HG02970 (cell line): ENCODE results near the gene TTC32.
"Not testable (repeated sequence)": the region's sequence is repeated elsewhere in the genome, so short reads cannot be mapped to it uniquely, and the experiment has no call there.

Experiments
- ATAC-seq: cut with Tn5 transposase; IDR thresholded peaks from one replicate; pipeline ENCODE4 v1.9.1; 2021; ENCODE audit warnings: mild to moderate bottlenecking, moderate library complexity, moderate number of reproducible peaks; ENCODE audit not compliant: unreplicated experiment, low FRiP score

The TTC32 gene

GRCh38 chr2:19899985-19900930 lies 1.5 kb downstream of the TTC32 start:
- no peak for ATAC-seq

GRCh38 chr2:19898592-19899329 lies 3.0 kb downstream of the TTC32 start:
- ATAC-seq = no peak

GRCh38 chr2:19897623-19898245 lies 4.0 kb downstream of the TTC32 start:
- ATAC-seq = no peak

- no peak for ATAC-seq
These were observed 6.2 kb downstream of the TTC32 start for GRCh38 chr2:19895535-19895934.

GRCh38 chr2:19894134-19894792 lies 7.5 kb downstream of the TTC32 start:
- ATAC-seq = no peak

- ATAC-seq = no peak
These were observed 8.2 kb downstream of the TTC32 start for GRCh38 chr2:19893520-19894133.

GRCh38 chr2:19891971-19892370 lies 9.8 kb downstream of the TTC32 start:
- ATAC-seq = not testable (repeated sequence)

GRCh38 chr2:19890104-19890503 lies 11.7 kb downstream of the TTC32 start:
- ATAC-seq = no peak

- ATAC-seq = no peak
These were observed 13.0 kb downstream of the TTC32 start for GRCh38 chr2:19888831-19889230.

GRCh38 chr2:19887510-19887909 lies 14.3 kb downstream of the TTC32 start:
- no peak for ATAC-seq

- ATAC-seq = no peak
These were observed 15.5 kb downstream of the TTC32 start for GRCh38 chr2:19886261-19886660.

- no peak for ATAC-seq
These were observed 16.0 kb downstream of the TTC32 start for GRCh38 chr2:19885791-19886190.

GRCh38 chr2:19883971-19884720 lies 17.6 kb downstream of the TTC32 start:
- no peak for ATAC-seq

- no peak for ATAC-seq
These were observed 18.3 kb downstream of the TTC32 start for GRCh38 chr2:19883486-19883885.

GRCh38 chr2:19882286-19882685 lies 19.5 kb downstream of the TTC32 start:
- no peak for ATAC-seq

GRCh38 chr2:19881908-19882265 lies 19.9 kb downstream of the TTC32 start:
- no peak for ATAC-seq

- no peak for ATAC-seq
These were observed 20.4 kb downstream of the TTC32 start for GRCh38 chr2:19881221-19881907.

GRCh38 chr2:19880191-19880590 lies 21.6 kb downstream of the TTC32 start:
- ATAC-seq = not testable (repeated sequence)

GRCh38 chr2:19879120-19879519 lies 22.7 kb downstream of the TTC32 start:
- ATAC-seq = no peak
